NCI-H1694 (cell line): ENCODE data around the gene PRKCI.

ENCODE experiments used
- DNase-seq: peaks from one replicate; lab custom pipeline; 2025; lab: John Stamatoyannopoulos, UW

PRKCI gene

GRCh38 chr3:170346481-170347392, 124.5 kb downstream of the PRKCI start:
- no peak for DNase-seq

GRCh38 chr3:170350515-170351413, 128.5 kb downstream of the PRKCI start:
- no peak for DNase-seq

- no peak for DNase-seq
These were observed 130.7 kb downstream of the PRKCI start for GRCh38 chr3:170352936-170353335.

DNA sequence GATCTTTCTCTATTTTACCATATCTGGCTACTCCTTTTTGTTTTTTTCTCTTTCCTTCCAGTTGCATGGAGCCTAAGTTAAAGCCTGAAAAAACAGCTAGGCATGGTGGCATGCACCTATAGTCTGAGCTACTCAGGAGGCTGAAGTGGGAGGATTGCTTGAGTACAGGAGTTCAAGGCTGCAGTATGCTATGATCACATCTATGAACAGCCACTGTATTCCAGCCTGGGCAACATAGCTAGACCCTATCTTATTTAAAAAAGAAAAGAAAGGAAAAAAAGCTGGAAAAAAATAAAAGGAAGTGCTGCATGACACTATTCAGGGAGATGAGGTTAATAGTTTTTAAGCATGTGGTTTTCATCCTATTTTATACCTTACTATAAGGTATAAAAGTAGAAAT, 131.3 kb downstream of the PRKCI start:
- DNase-seq = no peak

- no peak for DNase-seq
These were observed 132.5 kb downstream of the PRKCI start for GRCh38 chr3:170354760-170355159.
